ENCODE results near the gene TUT1. TPM values are rescaled to one million over a fixed set of nuclear protein-coding genes. Genes with fewer than 3 reads are reported as not detected.
"Not testable (repeated sequence)": the region's sequence is repeated elsewhere in the genome, so short reads cannot be mapped to it uniquely, and the experiment has no call there.

Gene TUT1
- total RNA-seq, 4 donors from 2014 or later, result 3.8 to 9.6 (median 7.6) TPM

- peak overlapping the region in 3 of 4 donors; percentile 58 to 92 (median 91) for H3K27ac ChIP-seq
- peaks cover 0 to 62% (median 23%) of the 10 kb centered on the region in 3 donors for H3K4me1 ChIP-seq
- H3K36me3 ChIP-seq, result peaks cover 0 to 59% of the 10 kb centered on the region in 2 donors
- no peak for TF ChIP-seq EP300 (IDR thresholded peaks at IDR 0.05)
- peak; percentile 28 for TF ChIP-seq POLR2AphosphoS5 (IDR thresholded peaks at IDR 0.05)
- TF ChIP-seq CTCF (IDR thresholded peaks at IDR 0.05), result peak in 3 of 4 experiments; percentile 50 to 67 (median 56)
- no peaks in the 10 kb centered on the region for H3K9me3 ChIP-seq
- 44% methylated on average over 3 to 10 of the region's 13 CpGs for WGBS, 2 donors (ENCODE audit: low coverage in 1 of 2)
- no peak for ATAC-seq
- no peak overlapping the region for H3K4me3 ChIP-seq
- H3K27me3 ChIP-seq, result no peaks in the 10 kb centered on the region
These were observed 2.2 kb upstream of the TUT1 start for GRCh38 chr11:62593434-62594044.

GRCh38 chr11:62592989-62593421 lies 1.7 kb upstream of the TUT1 start:
- H3K27me3 ChIP-seq, result no peaks in the 10 kb centered on the region
- WGBS, 2 donors (ENCODE audit: low coverage in 1 of 2), result 60 to 72% methylated on average over 5 to 8 of the region's 8 CpGs
- H3K27ac ChIP-seq, result peak overlapping the region; percentile 82 to 97 (median 92)
- peaks cover 0 to 57% (median 22%) of the 10 kb centered on the region in 3 donors for H3K4me1 ChIP-seq
- no peak for ATAC-seq
- H3K9me3 ChIP-seq, result no peaks in the 10 kb centered on the region
- TF ChIP-seq POLR2A (IDR thresholded peaks at IDR 0.05) (no peak), EP300 (IDR thresholded peaks at IDR 0.05) (no peak), CTCF (IDR thresholded peaks at IDR 0.05) (no peak), POLR2AphosphoS5 (IDR thresholded peaks at IDR 0.05) (no peak)
- peaks cover 0 to 59% of the 10 kb centered on the region in 2 donors for H3K36me3 ChIP-seq
- no peak overlapping the region for H3K4me3 ChIP-seq

- no peaks in the 10 kb centered on the region for H3K27me3 ChIP-seq
- peaks cover 0 to 52% (median 22%) of the 10 kb centered on the region in 3 donors for H3K4me1 ChIP-seq
- TF ChIP-seq POLR2AphosphoS5 (IDR thresholded peaks at IDR 0.05), result no peak
- no peak for TF ChIP-seq EP300 (IDR thresholded peaks at IDR 0.05)
- H3K9me3 ChIP-seq, result no peaks in the 10 kb centered on the region
- no peak for ATAC-seq
- H3K36me3 ChIP-seq, result peaks cover 0 to 59% of the 10 kb centered on the region in 2 donors
- WGBS, 2 donors (ENCODE audit: low coverage in 1 of 2), result 8 to 35% methylated on average over 5 of the region's 17 CpGs
- peak overlapping the region; percentile 39 to 57 for H3K4me3 ChIP-seq
- H3K27ac ChIP-seq, result peak overlapping the region; percentile 82 to 97 (median 92)
These were observed 958 bp upstream of the TUT1 start for GRCh38 chr11:62592146-62592815.

- TF ChIP-seq POLR2A (IDR thresholded peaks at IDR 0.05) (no peak), EP300 (IDR thresholded peaks at IDR 0.05) (no peak), CTCF (IDR thresholded peaks at IDR 0.05) (no peak), POLR2AphosphoS5 (IDR thresholded peaks at IDR 0.05) (no peak)
- WGBS, 2 donors (ENCODE audit: low coverage in 1 of 2), result 50 to 68% methylated on average over 12 to 17 of the region's 18 CpGs
- H3K36me3 ChIP-seq, result peaks cover 0 to 59% of the 10 kb centered on the region in 2 donors
These were observed 2.2 kb downstream of the TUT1 start for GRCh38 chr11:62588966-62589637.

GRCh38 chr11:62585356-62585755 lies 6.0 kb downstream of the TUT1 start:
- not testable (repeated sequence) for H3K27me3 ChIP-seq, H3K27ac ChIP-seq, H3K4me3 ChIP-seq, ATAC-seq, H3K9me3 ChIP-seq
- peaks cover 0 to 81% of the 10 kb centered on the region in 2 donors for H3K36me3 ChIP-seq
- H3K4me1 ChIP-seq, result peaks cover 0 to 19% (median 7%) of the 10 kb centered on the region in 3 donors
- 98% methylated on average over 6 of the region's 7 CpGs; no CpG with 5 or more reads in 1 of the 2 donors for WGBS, 2 donors (ENCODE audit: low coverage in 1 of 2)

More at GRCh38 chr11:62588966-62589637, 2.2 kb downstream of the TUT1 start:
- Histone ChIP-seq H3K27ac (no peak overlapping the region), H3K27me3 (no peaks in the 10 kb centered on the region), H3K4me3 (no peak overlapping the region), H3K4me1 (peaks cover 0 to 47% (median 22%) of the 10 kb centered on the region in 3 donors), H3K9me3 (no peaks in the 10 kb centered on the region)
- ATAC-seq, result no peak

GRCh38 chr11:62581735-62582134 lies 9.6 kb downstream of the TUT1 start:
- 97 to 100% methylated on average over 2 to 4 of the region's 4 CpGs for WGBS, 2 donors (ENCODE audit: low coverage in 1 of 2)
- not testable (repeated sequence) for H3K27ac ChIP-seq, ATAC-seq, H3K9me3 ChIP-seq, H3K4me1 ChIP-seq, H3K27me3 ChIP-seq, H3K4me3 ChIP-seq
- H3K36me3 ChIP-seq, result peaks cover 0 to 92% of the 10 kb centered on the region in 2 donors
